ENCODE results near the gene PRKCH.

PRKCH gene

GRCh38 chr14:61469781-61470180 is 148.4 kb downstream of the PRKCH start:
- in situ Hi-C loops (cut with HindIII; ENCODE audit: low sequenced_read_pairs): loop anchor here (10.0 kb wide), 1 partner anchor 255 kb away; no protein-coding TSS in a partner anchor
- H3K4me3 ChIP-seq (ENCODE audit: low read depth, low read length): no peak overlapping the region
- DNase-seq (ENCODE audit: low read depth): no peak
- TF ChIP-seq CTCF (IDR thresholded peaks at IDR 0.05; ENCODE audit: low read depth, low read length, missing control alignments): no peak

- no peak overlapping the region for H3K4me3 ChIP-seq (ENCODE audit: low read depth, low read length)
- in situ Hi-C loops (cut with HindIII; ENCODE audit: low sequenced_read_pairs): loop anchor here (10.0 kb wide), 1 partner anchor 254 kb away; no protein-coding TSS in a partner anchor
- DNase-seq (ENCODE audit: low read depth): peak; percentile 100
- TF ChIP-seq CTCF (IDR thresholded peaks at IDR 0.05; ENCODE audit: low read depth, low read length, missing control alignments): peak; percentile 53
These were observed 149.0 kb downstream of the PRKCH start for GRCh38 chr14:61470261-61470960.

- no peak for TF ChIP-seq CTCF (IDR thresholded peaks at IDR 0.05; ENCODE audit: low read depth, low read length, missing control alignments)
- in situ Hi-C loops (cut with HindIII; ENCODE audit: low sequenced_read_pairs): loop anchor here (10.0 kb wide), 1 partner anchor 254 kb away; no protein-coding TSS in a partner anchor
- no peak overlapping the region for H3K4me3 ChIP-seq (ENCODE audit: low read depth, low read length)
- no peak for DNase-seq (ENCODE audit: low read depth)
These were observed 149.5 kb downstream of the PRKCH start for GRCh38 chr14:61470961-61471293.

- no peak for TF ChIP-seq CTCF (IDR thresholded peaks at IDR 0.05; ENCODE audit: low read depth, low read length, missing control alignments)
- DNase-seq (ENCODE audit: low read depth): no peak
- in situ Hi-C loops (cut with HindIII; ENCODE audit: low sequenced_read_pairs): loop anchor here (10.0 kb wide), 1 partner anchor 253 kb away; no protein-coding TSS in a partner anchor
- H3K4me3 ChIP-seq (ENCODE audit: low read depth, low read length): peak overlapping the region; percentile 32
These were observed 150.1 kb downstream of the PRKCH start for GRCh38 chr14:61471297-61472005.

- peak overlapping the region; percentile 32 for H3K4me3 ChIP-seq (ENCODE audit: low read depth, low read length)
- DNase-seq (ENCODE audit: low read depth): peak; percentile 96
- in situ Hi-C loops (cut with HindIII; ENCODE audit: low sequenced_read_pairs): loop anchor here (10.0 kb wide), 1 partner anchor 253 kb away; no protein-coding TSS in a partner anchor
- TF ChIP-seq CTCF (IDR thresholded peaks at IDR 0.05; ENCODE audit: low read depth, low read length, missing control alignments): no peak
These were observed 150.8 kb downstream of the PRKCH start for GRCh38 chr14:61472011-61472672.

GRCh38 chr14:61472801-61473376 is 151.5 kb downstream of the PRKCH start:
- TF ChIP-seq CTCF (IDR thresholded peaks at IDR 0.05; ENCODE audit: low read depth, low read length, missing control alignments): no peak
- DNase-seq (ENCODE audit: low read depth): no peak
- in situ Hi-C loops (cut with HindIII; ENCODE audit: low sequenced_read_pairs): loop anchor here (10.0 kb wide), 1 partner anchor 252 kb away; no protein-coding TSS in a partner anchor
- no peak overlapping the region for H3K4me3 ChIP-seq (ENCODE audit: low read depth, low read length)

Measured in astrocyte of the cerebellum (primary cell).